LNCaP clone FGC (cell line): ENCODE data around the gene EXOSC2.
"Not testable (repeated sequence)": the region's sequence is repeated elsewhere in the genome, so short reads cannot be mapped to it uniquely, and the experiment has no call there.

Experiments
- DNase-seq: peaks from one replicate; pipeline ENCODE4 v3.0.0-alpha.2; 2011; ENCODE audit warnings: low read depth
- H3K4me3 ChIP-seq: 2 replicates; pipeline ENCODE4 v1.5.1; 2011; ENCODE audit warnings: mild to moderate bottlenecking, low read depth, low read length, control low read depth
- CTCF ChIP-seq: IDR thresholded peaks from 2 replicates; pipeline ENCODE4 v1.5.1; 2012; ENCODE audit warnings: mild to moderate bottlenecking; ENCODE audit not compliant: control insufficient read depth, insufficient read depth; ENCODE audit errors: extremely low read depth

EXOSC2 gene

GRCh38 chr9:130677252-130677651 is 16.3 kb upstream of the EXOSC2 start:
- no peak for DNase-seq
- no peak overlapping the region for H3K4me3 ChIP-seq
- TF ChIP-seq CTCF, result no peak

GRCh38 chr9:130680836-130681768 is 12.5 kb upstream of the EXOSC2 start:
- no peak for TF ChIP-seq CTCF
- peak overlapping the region; percentile 59 for H3K4me3 ChIP-seq
- DNase-seq, result peak; percentile 79

- no peak for DNase-seq
- no peak for TF ChIP-seq CTCF
- peak overlapping the region; percentile 59 for H3K4me3 ChIP-seq
These were observed 11.7 kb upstream of the EXOSC2 start for GRCh38 chr9:130681769-130682420.

- TF ChIP-seq CTCF, result peak; percentile 83
- peak overlapping the region; percentile 59 for H3K4me3 ChIP-seq
- DNase-seq, result peak; percentile 73
These were observed 11.0 kb upstream of the EXOSC2 start for GRCh38 chr9:130682421-130683121.

GRCh38 chr9:130685104-130685503 is 8.5 kb upstream of the EXOSC2 start:
- no peak for DNase-seq
- H3K4me3 ChIP-seq, result no peak overlapping the region
- TF ChIP-seq CTCF, result no peak

GRCh38 chr9:130685945-130686344 is 7.6 kb upstream of the EXOSC2 start:
- not testable (repeated sequence) for H3K4me3 ChIP-seq, DNase-seq

- no peak for DNase-seq
- no peak for TF ChIP-seq CTCF
- H3K4me3 ChIP-seq, result no peak overlapping the region
These were observed 6.0 kb upstream of the EXOSC2 start for GRCh38 chr9:130687615-130688014.
